Neural progenitor cell (in vitro differentiated cells): Measurements from ENCODE around the gene PYHIN1.

Experiments
- EZH2phosphoT487 ChIP-seq: fragments of 200-600 bp; sonication (generic); IDR thresholded peaks from 2 replicates; pipeline ENCODE4 v1.6.1; 2017; ENCODE audit warnings: antibody characterized with exemption
- TF ChIP-seq, protein P1 (sequence below): fragments of 200-600 bp; sonication (generic); IDR thresholded peaks from 2 replicates; pipeline ENCODE4 v1.5.1; 2017; ENCODE audit warnings: antibody characterized with exemption, mild to moderate bottlenecking

GRCh38 chr1:158916085-158916484 lies 15.3 kb upstream of the PYHIN1 start:
- TF ChIP-seq, protein P1, sequence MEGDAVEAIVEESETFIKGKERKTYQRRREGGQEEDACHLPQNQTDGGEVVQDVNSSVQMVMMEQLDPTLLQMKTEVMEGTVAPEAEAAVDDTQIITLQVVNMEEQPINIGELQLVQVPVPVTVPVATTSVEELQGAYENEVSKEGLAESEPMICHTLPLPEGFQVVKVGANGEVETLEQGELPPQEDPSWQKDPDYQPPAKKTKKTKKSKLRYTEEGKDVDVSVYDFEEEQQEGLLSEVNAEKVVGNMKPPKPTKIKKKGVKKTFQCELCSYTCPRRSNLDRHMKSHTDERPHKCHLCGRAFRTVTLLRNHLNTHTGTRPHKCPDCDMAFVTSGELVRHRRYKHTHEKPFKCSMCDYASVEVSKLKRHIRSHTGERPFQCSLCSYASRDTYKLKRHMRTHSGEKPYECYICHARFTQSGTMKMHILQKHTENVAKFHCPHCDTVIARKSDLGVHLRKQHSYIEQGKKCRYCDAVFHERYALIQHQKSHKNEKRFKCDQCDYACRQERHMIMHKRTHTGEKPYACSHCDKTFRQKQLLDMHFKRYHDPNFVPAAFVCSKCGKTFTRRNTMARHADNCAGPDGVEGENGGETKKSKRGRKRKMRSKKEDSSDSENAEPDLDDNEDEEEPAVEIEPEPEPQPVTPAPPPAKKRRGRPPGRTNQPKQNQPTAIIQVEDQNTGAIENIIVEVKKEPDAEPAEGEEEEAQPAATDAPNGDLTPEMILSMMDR = no peak
- TF ChIP-seq EZH2phosphoT487 = no peak
